ENCODE data around the gene SMIM28.

The SMIM28 gene

DNA sequence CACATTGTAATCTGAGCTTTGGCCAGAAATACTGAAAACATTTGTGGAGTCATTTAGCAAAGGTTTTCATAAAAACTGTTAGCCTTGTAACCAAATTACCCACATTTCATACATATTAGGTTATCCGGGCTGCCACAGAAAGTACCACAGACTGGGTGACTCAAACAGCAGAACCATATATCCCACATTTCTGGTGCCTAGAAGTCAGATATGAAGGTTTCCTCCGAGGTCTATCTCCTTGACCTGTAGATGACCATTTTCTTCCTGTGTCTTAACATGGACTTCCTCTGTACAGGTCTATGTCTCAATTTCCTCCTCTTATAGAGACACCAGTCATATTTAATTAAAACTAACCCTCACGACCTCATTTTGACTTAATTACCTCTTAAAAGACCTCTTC, 49.5 kb upstream of the SMIM28 start (continued):
- TF ChIP-seq ZNF645 (tag by site-specific recombination; IDR thresholded peaks at IDR 0.05) (no peak), ZNF658 (tag by site-specific recombination; IDR thresholded peaks at IDR 0.05) (no peak)

GRCh38 chr6:138330763-138331162, 46.9 kb upstream of the SMIM28 start:
- no peak overlapping the region for H3K27ac ChIP-seq (ENCODE audit: extremely low read depth, low read depth, low read length)

GRCh38 chr6:138331444-138331843, 46.3 kb upstream of the SMIM28 start:
- CTCF ChIA-PET = interaction anchor here (0.5 to 0.7 kb wide), 2 partner anchors 178 to 286 kb away, joined by 3 read pairs; no protein-coding TSS in a partner anchor
- no peak overlapping the region for H3K27ac ChIP-seq (ENCODE audit: extremely low read depth, low read depth, low read length)
- no peak for TF ChIP-seq WT1 (tag by site-specific recombination; IDR thresholded peaks at IDR 0.05)
- no peaks in the 10 kb centered on the region for H3K9me3 ChIP-seq (ENCODE audit: control insufficient read depth, insufficient read depth, low read depth, low read length)
- peaks cover 4% of the 10 kb centered on the region; the same call in 1 of the 2 replicates for H3K4me1 ChIP-seq (ENCODE audit: control insufficient read depth, insufficient read depth, low read length)
- POLR2A ChIA-PET = no interaction called here
- peaks cover 0 to 28% of the 10 kb centered on the region in 2 experiments; a peak in 1 of 3 replicates for H3K36me3 ChIP-seq (ENCODE audit: control insufficient read depth in 2 of 2, insufficient read depth in 1 of 2, low read length in 2 of 2)
- H3K4me3 ChIP-seq (ENCODE audit: low read depth, low read length) = no peak overlapping the region

More at GRCh38 chr6:138330763-138331162, 46.9 kb upstream of the SMIM28 start:
- peaks cover 4% of the 10 kb centered on the region; the same call in 1 of the 2 replicates for H3K4me1 ChIP-seq (ENCODE audit: control insufficient read depth, insufficient read depth, low read length)
- ChIA-PET POLR2A (no interaction called here), CTCF (no interaction called here)
- H3K9me3 ChIP-seq (ENCODE audit: control insufficient read depth, insufficient read depth, low read depth, low read length) = no peaks in the 10 kb centered on the region
- H3K4me3 ChIP-seq (ENCODE audit: low read depth, low read length) = no peak overlapping the region
- TF ChIP-seq, protein P1, sequence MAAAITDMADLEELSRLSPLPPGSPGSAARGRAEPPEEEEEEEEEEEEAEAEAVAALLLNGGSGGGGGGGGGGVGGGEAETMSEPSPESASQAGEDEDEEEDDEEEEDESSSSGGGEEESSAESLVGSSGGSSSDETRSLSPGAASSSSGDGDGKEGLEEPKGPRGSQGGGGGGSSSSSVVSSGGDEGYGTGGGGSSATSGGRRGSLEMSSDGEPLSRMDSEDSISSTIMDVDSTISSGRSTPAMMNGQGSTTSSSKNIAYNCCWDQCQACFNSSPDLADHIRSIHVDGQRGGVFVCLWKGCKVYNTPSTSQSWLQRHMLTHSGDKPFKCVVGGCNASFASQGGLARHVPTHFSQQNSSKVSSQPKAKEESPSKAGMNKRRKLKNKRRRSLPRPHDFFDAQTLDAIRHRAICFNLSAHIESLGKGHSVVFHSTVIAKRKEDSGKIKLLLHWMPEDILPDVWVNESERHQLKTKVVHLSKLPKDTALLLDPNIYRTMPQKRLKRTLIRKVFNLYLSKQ (tag by site-specific recombination; IDR thresholded peaks at IDR 0.05; ENCODE audit: borderline replicate concordance) = no peak
- no peak for TF ChIP-seq FEZF1 (tag by site-specific recombination; IDR thresholded peaks at IDR 0.05)
- no peak for TF ChIP-seq ZNF366 (tag by site-specific recombination; conservative IDR thresholded peaks at IDR 0.05)
- TF ChIP-seq ZNF223 (tag by site-specific recombination; IDR thresholded peaks at IDR 0.05) = no peak
- TF ChIP-seq ZNF585B (tag by site-specific recombination; IDR thresholded peaks at IDR 0.05) = no peak
- TF ChIP-seq ZNF571 (tag by site-specific recombination; IDR thresholded peaks at IDR 0.05) = no peak
- no peak for TF ChIP-seq ZNF600 (tag by site-specific recombination; IDR thresholded peaks at IDR 0.05)
- TF ChIP-seq KLF9 (tag by site-specific recombination; IDR thresholded peaks at IDR 0.05; ENCODE audit: low read depth) = no peak
- peaks cover 0 to 24% of the 10 kb centered on the region in 2 experiments; a peak in 1 of 3 replicates for H3K36me3 ChIP-seq (ENCODE audit: control insufficient read depth in 2 of 2, insufficient read depth in 1 of 2, low read length in 2 of 2)

DNA sequence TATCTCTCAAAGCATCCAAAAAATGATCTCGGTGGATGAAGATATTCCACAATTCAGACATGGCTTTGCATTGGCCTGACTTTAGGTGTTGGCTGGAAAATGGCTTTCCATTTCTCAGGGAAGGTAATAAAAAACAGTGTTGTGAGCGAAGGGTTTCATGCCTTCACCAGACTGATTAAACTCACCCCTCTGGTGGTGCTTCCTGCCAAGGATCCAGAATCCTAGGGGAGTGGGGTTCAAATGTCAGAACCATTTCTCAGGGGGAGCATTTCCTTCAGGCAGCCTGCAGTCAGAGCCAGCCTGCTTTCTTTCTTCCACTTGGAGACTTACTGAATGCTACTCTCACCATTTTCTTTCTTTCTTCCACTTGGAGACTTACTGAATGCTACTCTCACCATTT, 45.7 kb upstream of the SMIM28 start:
- Histone ChIP-seq H3K27ac (ENCODE audit: extremely low read depth, low read depth, low read length) (no peak overlapping the region), H3K4me1 (ENCODE audit: control insufficient read depth, insufficient read depth, low read length) (peaks cover 4% of the 10 kb centered on the region; the same call in 1 of the 2 replicates), H3K4me3 (ENCODE audit: low read depth, low read length) (no peak overlapping the region), H3K36me3 (ENCODE audit: control insufficient read depth in 2 of 2, insufficient read depth in 1 of 2, low read length in 2 of 2) (peaks cover 0 to 30% of the 10 kb centered on the region in 2 experiments; a peak in 1 of 3 replicates), H3K9me3 (ENCODE audit: control insufficient read depth, insufficient read depth, low read depth, low read length) (no peaks in the 10 kb centered on the region)
- POLR2A ChIA-PET = no interaction called here
- TF ChIP-seq PRDM1 (tag by site-specific recombination; IDR thresholded peaks at IDR 0.05) = 0 out of 2 replicates have a peak, but pooled peaks have one; percentile 5
- no peak for TF ChIP-seq EGR2 (tag by site-specific recombination; IDR thresholded peaks at IDR 0.05; ENCODE audit: low read depth)
- no peak for TF ChIP-seq ZNF19 (tag by site-specific recombination; IDR thresholded peaks at IDR 0.05; ENCODE audit: low read depth)
- CTCF ChIA-PET = interaction anchor here (0.5 to 0.7 kb wide), 2 partner anchors 178 to 286 kb away, joined by 3 read pairs; no protein-coding TSS in a partner anchor

- no peak overlapping the region for H3K4me3 ChIP-seq (ENCODE audit: low read depth, low read length)
- peaks cover 0 to 30% of the 10 kb centered on the region in 2 experiments; a peak in 1 of 3 replicates for H3K36me3 ChIP-seq (ENCODE audit: control insufficient read depth in 2 of 2, insufficient read depth in 1 of 2, low read length in 2 of 2)
- H3K27ac ChIP-seq (ENCODE audit: extremely low read depth, low read depth, low read length) = no peak overlapping the region
- H3K9me3 ChIP-seq (ENCODE audit: control insufficient read depth, insufficient read depth, low read depth, low read length) = no peaks in the 10 kb centered on the region
- CTCF ChIA-PET = no interaction called here
- POLR2A ChIA-PET = no interaction called here
- peaks cover 4% of the 10 kb centered on the region; the same call in 1 of the 2 replicates for H3K4me1 ChIP-seq (ENCODE audit: control insufficient read depth, insufficient read depth, low read length)
- TF ChIP-seq ZNF626 (tag by site-specific recombination; IDR thresholded peaks at IDR 0.05) = no peak
- TF ChIP-seq YY1 (tag by site-specific recombination; IDR thresholded peaks at IDR 0.05) = no peak
- TF ChIP-seq, protein P2, sequence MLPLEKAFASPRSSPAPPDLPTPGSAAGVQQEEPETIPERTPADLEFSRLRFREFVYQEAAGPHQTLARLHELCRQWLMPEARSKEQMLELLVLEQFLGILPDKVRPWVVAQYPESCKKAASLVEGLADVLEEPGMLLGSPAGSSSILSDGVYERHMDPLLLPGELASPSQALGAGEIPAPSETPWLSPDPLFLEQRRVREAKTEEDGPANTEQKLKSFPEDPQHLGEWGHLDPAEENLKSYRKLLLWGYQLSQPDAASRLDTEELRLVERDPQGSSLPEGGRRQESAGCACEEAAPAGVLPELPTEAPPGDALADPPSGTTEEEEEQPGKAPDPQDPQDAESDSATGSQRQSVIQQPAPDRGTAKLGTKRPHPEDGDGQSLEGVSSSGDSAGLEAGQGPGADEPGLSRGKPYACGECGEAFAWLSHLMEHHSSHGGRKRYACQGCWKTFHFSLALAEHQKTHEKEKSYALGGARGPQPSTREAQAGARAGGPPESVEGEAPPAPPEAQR (tag by site-specific recombination; IDR thresholded peaks at IDR 0.05) = no peak
- TF ChIP-seq ZFP69B (tag by site-specific recombination; IDR thresholded peaks at IDR 0.05) = no peak
- TF ChIP-seq ZNF132 (tag by site-specific recombination; IDR thresholded peaks at IDR 0.05; ENCODE audit: borderline replicate concordance) = no peak
- TF ChIP-seq KLF16 (tag by site-specific recombination; IDR thresholded peaks at IDR 0.05) = no peak
- TF ChIP-seq ZNF792 (tag by site-specific recombination; IDR thresholded peaks at IDR 0.05) = no peak
- TF ChIP-seq ZNF768 (tag by site-specific recombination; IDR thresholded peaks at IDR 0.05) = no peak
- no peak for TF ChIP-seq KLF9 (tag by site-specific recombination; IDR thresholded peaks at IDR 0.05; ENCODE audit: low read depth)
- no peak for TF ChIP-seq ZNF585B (tag by site-specific recombination; IDR thresholded peaks at IDR 0.05)
- TF ChIP-seq ZNF624 (tag by site-specific recombination; IDR thresholded peaks at IDR 0.05) = no peak
- TF ChIP-seq ZNF660 (tag by site-specific recombination; IDR thresholded peaks at IDR 0.05) = no peak
- no peak for TF ChIP-seq ZNF239 (tag by site-specific recombination; IDR thresholded peaks at IDR 0.05)
Observed at GRCh38 chr6:138334000-138334399, 43.7 kb upstream of the SMIM28 start.

Data from HEK293 (cell line).